ENCODE results near the gene TOE1.
"Not testable (repeated sequence)": the region's sequence is repeated elsewhere in the genome, so short reads cannot be mapped to it uniquely, and the experiment has no call there.

Gene TOE1

DNA sequence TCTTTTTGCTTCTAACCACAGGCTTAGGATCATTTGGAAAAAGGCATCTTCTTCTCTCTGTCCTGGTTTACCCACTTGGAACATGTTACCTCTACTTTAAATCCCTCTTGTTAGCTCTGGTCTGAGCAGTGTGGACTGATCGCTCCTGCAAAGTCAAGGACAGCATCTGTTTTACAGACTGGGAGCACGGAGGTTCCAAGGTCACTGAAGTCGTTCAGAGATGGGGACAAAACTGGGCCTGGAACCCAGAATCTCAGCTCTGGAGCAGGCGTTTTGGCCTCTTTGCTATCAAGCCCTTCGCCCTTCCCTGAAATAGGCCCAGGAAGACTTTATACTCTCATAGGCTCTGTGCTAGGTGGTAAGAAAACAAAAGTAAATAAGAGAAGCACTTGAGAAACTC, 11.5 kb downstream of the TOE1 start:
- in situ Hi-C loops (cut with MboI; ENCODE audit: low sequenced_read_pairs), result loop anchor here (10.0 kb wide), 1 partner anchor 143 kb away; the partner anchor contains the start of gene TESK2

- in situ Hi-C loops (cut with MboI; ENCODE audit: low sequenced_read_pairs), result loop anchor here (10.0 kb wide), 1 partner anchor 141 kb away; the partner anchor contains the start of gene TESK2
These were observed 13.7 kb downstream of the TOE1 start for GRCh38 chr1:45353685-45354084.

DNA sequence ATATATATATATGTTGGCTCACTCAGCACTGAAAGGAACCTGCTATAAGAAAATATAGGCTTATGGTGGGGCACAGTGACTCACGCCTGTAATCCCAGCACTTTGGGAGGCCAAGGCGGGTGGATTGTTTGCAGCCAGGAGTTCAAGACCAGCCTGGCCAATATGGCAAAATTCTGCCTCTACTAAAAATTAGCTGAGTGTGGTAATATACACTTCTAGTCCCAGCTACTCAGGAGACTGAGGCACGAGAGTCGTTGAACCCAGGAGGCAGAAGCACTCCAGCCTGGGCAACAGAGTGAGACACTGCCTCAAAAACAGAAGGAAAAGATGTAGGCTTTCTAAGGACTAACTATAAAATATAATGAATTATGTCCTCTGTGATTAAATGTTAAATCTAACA, 14.9 kb downstream of the TOE1 start:
- in situ Hi-C loops (cut with MboI; ENCODE audit: low sequenced_read_pairs), result loop anchor here (10.0 kb wide), 1 partner anchor 140 kb away; the partner anchor contains the start of gene TESK2

DNA sequence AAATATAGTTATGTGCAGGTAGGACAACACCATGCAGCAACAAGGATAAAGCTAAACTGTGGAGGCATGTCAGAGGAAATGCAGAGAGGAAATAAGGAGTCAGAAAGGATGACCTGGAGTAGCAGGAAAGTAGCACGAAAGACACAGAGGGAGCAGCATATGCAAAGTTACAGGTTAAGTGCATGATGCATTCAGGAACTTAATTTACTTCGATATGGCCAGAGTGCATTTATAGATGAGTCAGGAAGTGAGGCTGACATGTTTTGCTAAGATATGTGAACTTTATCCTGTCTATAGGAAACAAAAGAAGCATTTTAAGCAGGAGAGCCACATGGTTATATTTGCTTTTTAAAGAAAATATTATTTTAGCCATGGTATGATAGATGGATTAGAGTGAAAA, 15.7 kb downstream of the TOE1 start:
- in situ Hi-C loops (cut with MboI; ENCODE audit: low sequenced_read_pairs), result loop anchor here (10.0 kb wide), 1 partner anchor 139 kb away; the partner anchor contains the start of gene TESK2

DNA sequence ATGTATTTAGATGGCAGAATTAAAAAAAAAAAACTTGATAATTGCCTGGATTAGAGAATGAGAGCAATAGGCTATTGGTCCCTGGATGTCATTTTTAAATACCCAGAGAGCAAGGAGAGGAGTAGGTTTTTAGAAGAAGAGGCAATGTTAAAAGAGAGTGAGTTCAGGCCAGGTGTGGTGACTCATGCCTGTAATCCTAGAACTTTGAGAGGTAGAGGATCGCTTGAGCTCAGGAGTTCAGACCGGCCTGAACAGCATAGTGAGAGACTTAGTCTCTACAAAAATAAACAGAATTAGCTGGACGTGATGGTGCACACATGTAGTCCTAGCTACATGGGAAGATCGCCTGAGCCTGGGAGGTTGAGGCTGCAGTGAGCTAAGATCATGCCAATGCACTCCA, 16.2 kb downstream of the TOE1 start:
- in situ Hi-C loops (cut with MboI; ENCODE audit: low sequenced_read_pairs), result loop anchor here (10.0 kb wide), 1 partner anchor 139 kb away; the partner anchor contains the start of gene TESK2

DNA sequence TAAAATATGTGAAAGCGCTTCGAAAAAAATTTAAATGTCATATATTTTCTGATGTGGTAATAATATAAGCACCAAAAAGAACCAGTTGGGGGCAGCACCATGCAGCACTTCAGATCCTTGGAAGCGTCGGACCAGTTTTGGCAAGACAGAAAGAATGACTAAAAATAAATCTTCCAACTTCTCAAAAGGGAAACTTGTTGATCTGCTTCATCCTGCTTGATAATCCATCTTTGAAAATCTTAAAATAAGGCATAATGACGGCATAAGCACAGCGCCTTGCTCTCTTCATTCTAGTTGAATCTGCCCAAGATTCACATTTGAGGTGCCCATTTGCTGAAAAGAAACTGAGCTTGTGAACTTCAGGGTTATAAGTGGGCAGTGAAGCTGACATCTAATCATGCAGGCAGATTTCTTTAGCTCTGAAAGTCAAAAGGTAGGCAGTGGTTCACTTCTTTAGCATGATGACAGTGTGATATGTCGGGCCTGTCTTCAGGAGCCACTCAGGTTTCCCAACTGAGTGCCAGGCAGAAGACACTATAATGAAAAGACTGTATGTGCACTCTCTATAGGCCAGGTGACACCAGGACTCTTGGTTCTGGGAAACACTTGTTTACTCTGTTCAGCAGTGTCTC, 20.0 kb downstream of the TOE1 start:
- in situ Hi-C loops (cut with MboI; ENCODE audit: low sequenced_read_pairs), result loop anchor here (10.0 kb wide), 1 partner anchor 135 kb away; the partner anchor contains the start of gene TESK2

DNA sequence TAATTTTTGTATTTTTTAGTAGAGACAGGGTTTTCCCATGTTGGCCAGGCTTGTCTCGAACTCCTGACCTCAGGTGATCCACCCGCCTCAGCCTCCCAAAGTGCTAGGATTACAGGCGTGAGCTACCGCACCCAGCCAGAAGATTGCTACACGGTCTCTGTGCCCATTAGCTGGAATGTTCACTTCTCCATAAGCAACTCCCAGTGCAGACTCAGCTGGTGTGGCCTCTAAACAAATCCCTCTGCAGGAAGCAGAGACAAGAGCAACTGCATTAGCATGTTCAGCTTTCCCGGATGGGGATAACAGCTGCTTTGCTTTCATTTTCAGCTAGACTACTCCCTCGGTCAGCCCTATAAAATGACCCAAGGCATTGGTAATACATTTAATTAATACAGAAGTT, 21.0 kb downstream of the TOE1 start:
- in situ Hi-C loops (cut with MboI; ENCODE audit: low sequenced_read_pairs), result not testable (repeated sequence)

DNA sequence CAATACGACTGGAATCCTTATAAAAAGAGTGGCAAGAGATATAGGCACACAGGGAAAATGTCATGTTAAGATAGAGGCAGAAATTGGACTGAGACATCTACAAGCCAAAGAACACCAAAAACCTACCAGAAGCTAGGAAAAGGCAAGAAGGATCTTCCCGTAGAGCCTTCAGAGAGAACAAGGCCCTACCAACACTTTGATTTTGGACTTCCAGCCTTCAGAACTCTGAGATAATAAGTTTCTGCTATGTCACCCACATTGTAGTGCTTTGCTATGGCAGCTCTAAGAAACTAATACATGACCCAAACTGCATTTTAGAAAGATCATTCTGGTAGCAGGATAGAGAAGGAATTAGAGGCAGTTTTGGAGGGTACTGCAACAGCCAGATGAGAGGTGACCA, 24.3 kb downstream of the TOE1 start:
- in situ Hi-C loops (cut with MboI; ENCODE audit: low sequenced_read_pairs), result no loop called here

- in situ Hi-C loops (cut with MboI; ENCODE audit: low sequenced_read_pairs), result no loop called here
These were observed 25.1 kb downstream of the TOE1 start for GRCh38 chr1:45365051-45365450.

DNA sequence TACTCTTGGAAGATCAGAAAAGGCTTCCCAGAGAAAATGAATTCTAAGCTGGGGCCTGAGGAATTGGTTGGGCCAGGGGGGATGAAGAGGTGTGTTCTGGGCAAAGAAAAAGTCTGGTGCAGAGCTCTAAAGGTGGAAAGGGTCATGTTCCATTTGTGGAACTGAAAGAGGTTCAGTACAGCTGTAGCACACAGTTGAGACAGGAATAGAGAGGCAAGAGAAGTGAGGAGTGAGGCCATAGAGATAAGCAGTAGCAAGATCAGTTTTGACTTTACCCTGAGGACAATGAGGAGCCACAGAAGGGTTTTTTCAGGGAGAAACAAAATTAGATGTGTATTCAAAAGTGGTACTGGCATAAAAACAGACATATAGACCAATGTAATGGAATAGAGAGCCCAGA, 30.6 kb downstream of the TOE1 start:
- in situ Hi-C loops (cut with MboI; ENCODE audit: low sequenced_read_pairs), result no loop called here

- in situ Hi-C loops (cut with MboI; ENCODE audit: low sequenced_read_pairs), result no loop called here
These were observed 33.6 kb downstream of the TOE1 start for GRCh38 chr1:45373573-45373972.

GRCh38 chr1:45375104-45376090, 35.4 kb downstream of the TOE1 start:
- in situ Hi-C loops (cut with MboI; ENCODE audit: low sequenced_read_pairs), result no loop called here

- in situ Hi-C loops (cut with MboI; ENCODE audit: low sequenced_read_pairs), result no loop called here
These were observed 38.2 kb downstream of the TOE1 start for GRCh38 chr1:45378184-45378583.

DNA sequence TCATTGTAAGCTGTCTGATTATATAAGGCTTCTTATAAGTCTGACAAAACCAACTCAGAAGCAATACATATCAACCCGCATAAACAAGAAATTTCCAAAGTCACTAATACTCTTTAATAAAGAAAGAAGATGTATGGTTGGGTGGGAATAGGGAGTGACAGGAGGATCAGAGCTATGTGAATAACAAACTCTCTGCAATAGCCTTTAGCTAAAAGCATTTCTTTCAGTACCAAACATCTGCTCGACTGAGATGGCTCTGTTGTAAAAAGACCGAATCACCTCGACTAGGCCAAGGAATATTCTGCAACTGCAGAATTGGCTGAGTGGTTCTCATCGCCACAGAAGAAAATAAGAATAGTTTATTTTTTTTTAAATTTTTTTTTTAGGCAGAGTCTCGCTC, 39.6 kb downstream of the TOE1 start:
- in situ Hi-C loops (cut with MboI; ENCODE audit: low sequenced_read_pairs), result no loop called here

DNA sequence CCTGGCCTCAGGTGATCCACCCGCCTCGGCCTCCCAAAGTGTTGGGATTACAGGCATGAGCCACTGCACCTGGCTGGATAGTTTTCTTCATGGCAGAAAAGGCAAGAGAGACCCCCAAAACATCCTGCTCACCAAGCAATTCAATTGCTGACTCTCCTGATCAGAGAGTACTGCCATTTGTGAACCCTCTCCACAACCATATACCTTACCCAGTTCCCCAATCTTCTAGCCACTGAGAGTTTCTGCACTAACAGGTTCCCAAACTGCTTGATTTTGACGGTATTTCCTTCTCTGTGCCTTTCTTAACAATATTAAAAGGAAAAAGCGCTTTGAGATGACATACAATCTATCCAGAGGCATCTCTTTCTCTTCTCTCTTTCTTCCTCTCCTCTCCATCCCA, 40.2 kb downstream of the TOE1 start:
- in situ Hi-C loops (cut with MboI; ENCODE audit: low sequenced_read_pairs), result no loop called here

GRCh38 chr1:45380730-45381129, 40.8 kb downstream of the TOE1 start:
- in situ Hi-C loops (cut with MboI; ENCODE audit: low sequenced_read_pairs), result no loop called here

- in situ Hi-C loops (cut with MboI; ENCODE audit: low sequenced_read_pairs), result no loop called here
These were observed 41.3 kb downstream of the TOE1 start for GRCh38 chr1:45381243-45381642.

GRCh38 chr1:45383191-45383590, 43.2 kb downstream of the TOE1 start:
- in situ Hi-C loops (cut with MboI; ENCODE audit: low sequenced_read_pairs), result no loop called here

- in situ Hi-C loops (cut with MboI; ENCODE audit: low sequenced_read_pairs), result not testable (repeated sequence)
These were observed 44.2 kb downstream of the TOE1 start for GRCh38 chr1:45384213-45384612.

- in situ Hi-C loops (cut with MboI; ENCODE audit: low sequenced_read_pairs), result no loop called here
These were observed 45.3 kb downstream of the TOE1 start for GRCh38 chr1:45385302-45385701.

- in situ Hi-C loops (cut with MboI; ENCODE audit: low sequenced_read_pairs), result no loop called here
These were observed 46.2 kb downstream of the TOE1 start for GRCh38 chr1:45386219-45386618.
